ENCODE measurements around the gene MAGEF1. TPM values are rescaled to one million over a fixed set of nuclear protein-coding genes. Genes with fewer than 3 reads are reported as not detected.

MAGEF1 gene
- total RNA-seq, 2 donors from 2014 or later: 7.4 to 7.8 TPM

DNA sequence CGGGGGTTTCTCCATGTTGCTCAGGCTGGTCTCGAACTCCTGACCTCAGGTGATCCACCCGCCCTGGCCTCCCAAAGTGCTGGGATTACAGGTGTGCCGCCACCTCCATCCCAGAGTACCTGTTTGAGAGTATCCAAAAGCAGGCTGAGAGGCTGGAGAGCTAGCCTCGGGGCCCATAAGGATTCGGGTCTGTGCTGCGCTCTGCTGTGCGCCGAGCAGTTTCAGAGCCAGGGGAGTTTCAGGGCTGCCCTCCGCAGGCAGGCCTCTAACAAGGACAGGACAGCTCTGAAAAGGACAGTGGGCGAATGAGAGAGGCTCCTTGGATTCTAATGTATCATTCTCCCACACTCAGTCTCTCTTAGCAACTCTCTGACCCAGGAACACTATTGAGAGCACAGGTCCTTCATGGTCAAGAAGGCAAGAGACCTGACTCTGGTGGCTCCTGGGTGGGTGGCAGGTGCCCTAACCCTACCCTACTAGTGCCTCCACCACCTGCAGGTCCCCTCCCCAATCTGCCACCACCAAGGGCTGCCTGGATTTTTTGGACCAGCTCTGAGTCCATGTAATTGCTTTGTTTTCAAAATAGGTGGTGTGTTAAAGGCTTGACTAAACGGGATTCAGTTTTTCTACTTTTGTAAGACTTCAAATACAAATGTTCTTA is 27.8 kb downstream of the MAGEF1 start:
- Mint-ChIP-seq H3K4me1 (ENCODE audit: low read depth in 2 of 2) (peaks cover 0 to 6% of the 10 kb centered on the region in 2 donors), H3K9me3 (no peaks in the 10 kb centered on the region), H3K27me3 (peaks cover 0 to 5% of the 10 kb centered on the region in 2 donors), H3K27ac (no peak overlapping the region), H3K4me3 (no peak overlapping the region), H3K36me3 (no peaks in the 10 kb centered on the region)
- no peak for ATAC-seq
- DNase-seq (ENCODE audit: low spot score): no peak

DNA sequence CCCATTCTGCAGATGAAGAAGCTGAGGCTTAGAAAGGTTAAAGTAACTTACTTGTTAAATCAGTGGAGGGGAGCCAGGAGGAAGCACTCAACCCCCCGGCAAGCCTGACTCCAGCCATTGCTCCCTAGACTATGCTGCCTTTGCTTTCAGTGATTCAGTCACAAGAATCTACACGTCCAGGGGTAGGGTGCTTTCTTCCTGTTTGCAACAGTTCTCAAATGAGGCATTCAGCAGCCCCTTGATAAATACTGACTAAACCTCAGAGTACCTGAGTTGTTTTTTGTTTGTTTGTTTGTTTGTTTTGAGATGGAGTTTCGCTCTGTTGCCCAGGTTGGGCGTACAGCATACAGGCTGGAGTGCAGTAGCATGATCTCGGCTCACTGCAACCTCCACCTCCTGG is 28.6 kb downstream of the MAGEF1 start:
- H3K36me3 Mint-ChIP-seq: no peaks in the 10 kb centered on the region
- peaks cover 0 to 6% of the 10 kb centered on the region in 2 donors for H3K4me1 Mint-ChIP-seq (ENCODE audit: low read depth in 2 of 2)
- H3K27ac Mint-ChIP-seq: no peak overlapping the region
- H3K9me3 Mint-ChIP-seq: no peaks in the 10 kb centered on the region
- DNase-seq (ENCODE audit: low spot score): no peak
- no peak for ATAC-seq
- H3K4me3 Mint-ChIP-seq: no peak overlapping the region
- peaks cover 0 to 5% of the 10 kb centered on the region in 2 donors for H3K27me3 Mint-ChIP-seq

DNA sequence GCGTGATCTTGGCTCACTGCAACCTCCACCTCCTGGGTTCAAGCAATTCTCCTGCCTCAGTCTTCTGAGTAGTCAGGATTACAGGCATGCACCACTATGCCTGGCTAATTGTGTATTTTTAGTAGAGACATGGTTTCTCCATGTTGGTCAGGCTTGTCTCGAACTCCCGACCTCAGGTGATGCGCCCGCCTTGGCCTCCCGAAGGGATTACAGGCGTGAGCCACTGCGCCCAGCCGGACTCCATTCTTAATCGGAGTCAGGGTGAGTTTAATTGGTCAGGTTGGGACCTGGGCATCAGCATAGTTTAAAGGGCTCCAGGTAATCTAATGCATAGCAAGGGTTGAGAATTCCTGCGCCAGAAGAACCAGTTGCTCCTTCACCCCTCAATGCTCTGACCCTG is 29.2 kb downstream of the MAGEF1 start:
- Mint-ChIP-seq H3K4me1 (ENCODE audit: low read depth in 2 of 2) (peaks cover 0 to 3% of the 10 kb centered on the region in 2 donors), H3K4me3 (no peak overlapping the region), H3K27ac (no peak overlapping the region), H3K36me3 (no peaks in the 10 kb centered on the region), H3K27me3 (peaks cover 0 to 5% of the 10 kb centered on the region in 2 donors), H3K9me3 (no peaks in the 10 kb centered on the region)
- no peak for DNase-seq (ENCODE audit: low spot score)
- no peak for ATAC-seq

DNA sequence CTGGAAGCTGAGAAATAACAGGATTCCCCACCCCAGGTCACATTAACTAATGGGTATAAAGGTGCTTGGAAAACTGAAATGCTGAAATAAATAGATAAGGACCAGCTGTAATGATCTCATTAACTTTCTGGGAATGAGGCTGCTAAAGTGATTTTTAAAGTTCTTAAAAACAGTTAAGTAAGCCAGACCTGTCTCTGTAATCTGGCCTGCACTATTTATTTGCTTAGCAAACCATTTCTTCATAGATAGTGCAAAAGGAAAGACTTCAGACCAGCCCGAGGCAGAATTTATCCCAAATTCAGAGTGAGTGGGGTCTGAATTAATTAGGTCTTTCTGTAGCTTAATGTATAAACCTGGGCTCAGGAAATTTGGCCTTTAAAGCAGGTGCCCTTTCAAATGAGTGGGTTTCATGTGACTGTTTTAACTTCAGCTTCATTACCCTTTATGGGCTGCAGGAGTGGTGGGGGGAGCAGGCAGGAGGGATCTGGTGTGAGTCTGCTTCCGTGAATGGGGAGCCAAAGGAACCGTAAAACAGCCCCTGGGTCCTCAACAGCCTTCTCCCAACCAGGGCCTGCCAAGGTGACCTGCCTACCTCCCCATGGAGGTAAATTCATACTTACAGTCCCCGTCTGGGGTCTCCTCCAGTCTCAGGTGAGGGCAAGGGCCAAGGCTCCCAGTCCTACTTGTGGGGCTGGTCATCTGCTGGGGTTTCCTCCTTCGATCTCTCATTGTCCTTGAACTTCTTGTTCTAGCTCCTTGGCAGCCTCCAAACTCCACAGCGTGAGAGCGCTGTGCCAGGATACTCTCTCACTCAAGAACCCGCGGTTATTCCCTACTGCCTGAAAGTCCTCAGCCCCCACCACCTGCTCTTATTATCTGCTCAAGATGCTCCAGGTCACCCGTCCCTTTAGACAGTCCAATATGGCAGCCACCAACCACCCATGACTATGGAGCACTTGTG is 31.2 kb downstream of the MAGEF1 start:
- H3K36me3 Mint-ChIP-seq: no peaks in the 10 kb centered on the region
- no peak overlapping the region for H3K27ac Mint-ChIP-seq
- ATAC-seq (no peak), DNase-seq (ENCODE audit: low spot score) (no peak)
- H3K9me3 Mint-ChIP-seq: no peaks in the 10 kb centered on the region
- H3K4me3 Mint-ChIP-seq: no peak overlapping the region
- no peaks in the 10 kb centered on the region for H3K4me1 Mint-ChIP-seq (ENCODE audit: low read depth in 2 of 2)
- H3K27me3 Mint-ChIP-seq: peaks cover 7 to 8% of the 10 kb centered on the region in 2 donors

DNA sequence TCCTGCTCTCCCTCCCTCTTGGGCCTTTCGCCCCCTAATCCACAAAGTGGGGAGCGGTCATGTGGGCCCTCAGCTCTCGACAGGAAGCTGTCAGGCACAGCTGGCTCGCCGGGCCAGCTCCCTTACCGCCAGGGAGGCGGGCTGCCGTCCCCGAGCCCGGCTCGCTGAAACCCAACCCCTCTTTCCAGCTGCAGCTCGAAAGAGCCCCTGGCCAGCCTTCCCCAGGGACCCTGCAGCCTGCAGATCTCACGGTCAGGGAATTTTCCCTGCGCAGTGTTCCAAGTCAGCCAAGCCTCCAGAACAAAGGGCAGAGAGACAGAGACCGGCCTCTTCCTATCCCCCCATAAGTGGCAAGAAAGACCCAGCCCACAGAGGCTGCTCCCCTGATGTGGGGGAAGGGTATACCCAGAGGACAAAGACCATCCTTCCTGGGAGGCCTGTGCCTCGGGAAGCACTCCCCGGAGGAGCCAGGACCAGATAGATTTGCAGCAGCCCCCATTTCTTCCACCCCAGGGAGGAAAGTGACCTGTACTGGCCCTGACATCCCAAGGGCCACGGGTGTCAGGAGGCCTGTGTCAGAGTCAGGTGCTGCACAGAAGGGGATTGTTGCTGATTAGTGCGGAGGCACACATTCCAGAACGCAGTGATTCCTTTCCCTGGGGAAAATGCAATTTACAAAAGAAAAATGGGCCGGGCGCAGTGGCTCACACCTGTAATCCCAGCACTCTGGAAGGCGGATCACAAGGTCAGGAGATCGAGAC is 32.6 kb downstream of the MAGEF1 start:
- H3K27ac Mint-ChIP-seq: no peak overlapping the region
- peaks cover 7 to 10% of the 10 kb centered on the region in 2 donors for H3K27me3 Mint-ChIP-seq
- no peak overlapping the region for H3K4me3 Mint-ChIP-seq
- DNase-seq (ENCODE audit: low spot score) (no peak), ATAC-seq (no peak)
- no peaks in the 10 kb centered on the region for H3K9me3 Mint-ChIP-seq
- no peaks in the 10 kb centered on the region for H3K36me3 Mint-ChIP-seq
- no peaks in the 10 kb centered on the region for H3K4me1 Mint-ChIP-seq (ENCODE audit: low read depth in 2 of 2)

DNA sequence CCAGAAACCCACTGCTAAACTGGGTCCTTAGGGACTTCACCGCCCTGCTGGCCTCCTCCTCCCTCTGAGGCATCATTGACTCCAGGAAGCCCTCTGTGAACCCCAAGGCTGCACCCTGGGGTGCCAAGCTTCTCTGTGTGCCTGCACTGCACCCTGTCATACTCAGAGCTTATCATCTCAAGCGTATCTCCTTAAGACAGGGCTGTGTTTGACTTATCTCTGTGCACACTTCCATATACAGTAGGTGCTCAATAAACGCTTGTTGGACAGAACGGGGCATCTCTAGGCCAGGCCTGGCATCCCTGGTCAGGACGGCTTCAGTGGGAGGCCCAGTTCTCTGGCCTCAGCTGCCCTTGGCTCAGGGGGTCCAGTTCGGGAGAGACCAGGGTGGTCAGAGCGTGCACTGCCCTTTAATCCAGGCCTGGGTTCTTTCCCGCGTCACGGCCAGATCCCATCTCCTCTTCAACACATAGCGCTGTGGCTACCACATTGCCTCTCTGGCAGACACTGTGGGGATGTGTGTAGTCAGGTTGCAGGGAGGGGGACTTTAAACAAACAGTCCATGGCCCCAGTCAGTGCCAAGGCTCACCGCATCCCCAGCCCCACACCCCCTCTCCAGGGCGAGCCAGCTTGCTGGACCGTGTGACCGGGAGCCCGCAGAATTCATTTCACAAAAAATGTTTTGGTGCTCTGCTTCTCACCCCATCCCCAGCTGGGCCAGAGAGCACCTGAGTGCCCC is 33.4 kb downstream of the MAGEF1 start:
- no peaks in the 10 kb centered on the region for H3K4me1 Mint-ChIP-seq (ENCODE audit: low read depth in 2 of 2)
- no peak overlapping the region for H3K27ac Mint-ChIP-seq
- no peaks in the 10 kb centered on the region for H3K9me3 Mint-ChIP-seq
- H3K27me3 Mint-ChIP-seq: peaks cover 7 to 10% of the 10 kb centered on the region in 2 donors
- ATAC-seq: no peak
- DNase-seq (ENCODE audit: low spot score): no peak
- H3K4me3 Mint-ChIP-seq: no peak overlapping the region
- H3K36me3 Mint-ChIP-seq: no peaks in the 10 kb centered on the region

DNA sequence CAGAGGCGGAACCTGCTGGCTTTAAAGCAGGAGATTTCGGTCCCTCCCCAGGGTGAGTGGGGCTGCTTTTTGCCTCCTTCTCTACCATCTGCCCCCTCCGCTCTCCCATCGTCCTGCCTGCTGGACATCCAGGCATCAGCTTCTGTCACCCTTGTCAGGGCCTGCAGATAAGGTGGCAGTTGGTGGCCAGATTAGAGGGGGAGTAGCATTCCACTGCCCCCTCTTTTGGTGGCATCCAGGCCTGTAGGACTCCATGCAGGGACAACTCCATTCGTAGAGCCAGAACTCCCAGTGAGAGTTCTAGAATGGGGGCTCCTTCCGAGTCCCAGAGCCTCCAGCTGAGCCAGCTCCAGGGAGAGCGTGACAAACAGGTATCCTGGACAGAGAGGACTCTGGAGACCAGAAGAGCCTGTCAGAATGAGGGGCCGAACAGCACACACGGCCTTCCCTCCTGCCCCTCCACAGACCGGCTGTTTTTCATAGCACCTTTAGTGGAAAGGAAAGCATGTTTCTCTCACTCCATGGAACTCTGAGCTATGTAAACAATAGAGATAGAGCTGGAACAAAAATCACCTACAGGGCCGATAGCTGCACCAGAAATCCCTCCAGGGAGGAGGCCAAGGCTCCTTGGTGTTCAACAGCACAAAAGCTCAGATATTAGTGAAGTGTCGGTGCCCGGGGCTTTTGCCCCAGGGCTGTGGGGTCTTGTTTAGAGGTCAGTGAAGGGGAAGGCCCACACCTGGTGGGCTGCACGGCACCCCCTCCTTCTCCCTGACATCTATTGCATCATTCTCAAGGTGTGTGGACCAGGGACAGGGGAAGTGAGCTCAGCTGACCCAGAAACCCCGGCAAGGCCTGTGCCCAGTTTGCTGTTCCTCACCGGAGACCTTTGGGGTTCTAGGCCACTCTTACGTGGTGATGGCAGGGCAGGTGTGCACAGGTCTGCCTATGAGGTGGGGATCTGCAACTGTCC is 34.2 kb downstream of the MAGEF1 start:
- Mint-ChIP-seq H3K36me3 (no peaks in the 10 kb centered on the region), H3K27me3 (peaks cover 7 to 10% of the 10 kb centered on the region in 2 donors), H3K4me1 (ENCODE audit: low read depth in 2 of 2) (no peaks in the 10 kb centered on the region), H3K9me3 (no peaks in the 10 kb centered on the region), H3K4me3 (no peak overlapping the region), H3K27ac (no peak overlapping the region)
- no peak for DNase-seq (ENCODE audit: low spot score)
- ATAC-seq: no peak

DNA sequence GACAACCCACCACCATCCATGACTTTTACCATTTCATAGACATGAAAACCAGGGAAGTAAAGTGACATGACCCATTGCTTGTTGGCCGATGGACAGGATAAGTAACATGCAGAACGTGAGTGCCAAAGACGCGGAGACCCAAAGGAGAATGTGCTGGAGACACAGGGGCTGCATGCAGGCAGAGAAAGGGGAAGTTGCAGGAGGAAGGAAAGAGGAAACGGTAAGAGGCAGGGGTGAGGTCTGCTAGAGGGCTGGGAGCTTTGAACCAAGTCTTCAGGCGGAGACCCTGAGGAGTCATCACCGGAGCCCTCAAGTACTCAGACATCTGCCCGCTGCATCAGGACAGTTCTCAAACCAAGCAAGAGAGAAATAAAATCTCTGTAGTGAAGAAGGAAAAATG is 34.9 kb downstream of the MAGEF1 start:
- ATAC-seq (no peak), DNase-seq (ENCODE audit: low spot score) (no peak)
- peaks cover 7 to 10% of the 10 kb centered on the region in 2 donors for H3K27me3 Mint-ChIP-seq
- H3K27ac Mint-ChIP-seq: no peak overlapping the region
- H3K4me1 Mint-ChIP-seq (ENCODE audit: low read depth in 2 of 2): no peaks in the 10 kb centered on the region
- H3K9me3 Mint-ChIP-seq: no peaks in the 10 kb centered on the region
- no peak overlapping the region for H3K4me3 Mint-ChIP-seq
- no peaks in the 10 kb centered on the region for H3K36me3 Mint-ChIP-seq

DNA sequence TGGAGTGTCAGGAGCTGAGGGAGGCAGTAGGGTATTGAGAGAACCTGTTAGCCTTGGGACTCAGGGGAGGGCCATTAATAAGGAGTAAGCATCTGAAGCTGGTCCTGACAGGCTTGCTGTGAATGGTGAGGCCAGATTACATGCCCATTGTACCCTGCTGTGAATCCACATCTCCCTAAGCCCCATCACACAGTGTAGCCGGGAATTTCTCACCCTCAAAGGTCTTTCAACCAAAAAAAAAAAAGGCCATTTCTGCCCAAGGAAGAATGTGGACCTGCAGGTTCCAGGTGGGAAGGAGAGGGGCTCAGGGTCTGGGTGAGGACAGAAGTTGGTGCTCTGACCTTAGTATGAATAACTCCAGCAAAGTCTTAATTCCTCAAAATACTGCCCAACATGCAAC is 37.2 kb downstream of the MAGEF1 start:
- ATAC-seq: no peak
- H3K9me3 Mint-ChIP-seq: no peaks in the 10 kb centered on the region
- H3K4me3 Mint-ChIP-seq: no peak overlapping the region

DNA sequence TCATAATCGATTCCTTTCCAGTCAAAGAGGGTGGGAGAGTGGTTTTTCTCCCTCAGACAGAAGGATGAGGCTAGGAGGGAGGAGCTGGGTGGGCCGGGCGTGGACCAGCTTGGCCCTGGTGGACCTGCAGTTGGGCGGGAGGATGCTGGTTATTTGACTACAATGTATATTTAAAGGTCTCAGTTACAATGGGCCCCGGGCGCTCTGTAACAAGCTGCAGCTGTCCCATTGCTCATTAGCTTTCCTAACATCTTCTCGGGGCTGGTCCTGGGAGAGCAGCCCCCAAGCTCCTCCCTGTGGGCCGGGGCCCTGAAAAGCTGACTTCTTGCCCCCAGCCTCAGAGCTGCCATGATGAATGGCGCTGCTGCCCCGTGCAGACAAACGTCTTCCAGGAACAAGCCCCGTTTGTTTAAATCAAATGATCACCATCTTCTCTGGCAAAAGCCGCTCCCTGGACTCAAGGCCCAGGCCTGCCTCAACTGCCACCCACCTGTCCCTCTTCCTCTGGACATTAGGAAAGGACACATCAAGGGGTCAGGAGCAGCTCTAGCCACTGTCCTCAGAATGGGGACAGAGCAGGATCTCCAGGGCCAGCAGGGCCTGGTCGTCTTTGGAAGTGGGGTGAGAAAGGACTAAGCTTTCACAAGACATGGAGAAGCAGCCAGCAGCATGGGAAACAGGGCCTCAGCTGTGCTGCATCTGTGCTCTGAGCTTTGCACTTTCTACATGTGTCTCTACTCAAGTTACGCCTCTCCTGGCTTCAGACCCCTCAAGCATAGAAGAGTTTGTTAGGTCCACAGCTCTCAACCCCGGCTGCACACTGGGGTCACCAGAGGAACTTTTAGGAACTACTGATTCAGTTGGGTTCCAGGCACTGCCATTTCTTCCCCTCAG is 38.6 kb downstream of the MAGEF1 start:
- H3K4me1 Mint-ChIP-seq (ENCODE audit: low read depth in 2 of 2): no peaks in the 10 kb centered on the region
- no peak for ATAC-seq
- H3K9me3 Mint-ChIP-seq: no peaks in the 10 kb centered on the region
- H3K27ac Mint-ChIP-seq: no peak overlapping the region
- no peak overlapping the region for H3K4me3 Mint-ChIP-seq
- peaks cover 7 to 16% of the 10 kb centered on the region in 2 donors for H3K27me3 Mint-ChIP-seq
- H3K36me3 Mint-ChIP-seq: no peaks in the 10 kb centered on the region
- no peak for DNase-seq (ENCODE audit: low spot score)

More for the DNA sequence above, 37.2 kb downstream of the MAGEF1 start:
- DNase-seq (ENCODE audit: low spot score): no peak
- Mint-ChIP-seq H3K27ac (no peak overlapping the region), H3K36me3 (no peaks in the 10 kb centered on the region), H3K4me1 (ENCODE audit: low read depth in 2 of 2) (no peaks in the 10 kb centered on the region), H3K27me3 (peaks cover 7 to 16% of the 10 kb centered on the region in 2 donors)

DNA sequence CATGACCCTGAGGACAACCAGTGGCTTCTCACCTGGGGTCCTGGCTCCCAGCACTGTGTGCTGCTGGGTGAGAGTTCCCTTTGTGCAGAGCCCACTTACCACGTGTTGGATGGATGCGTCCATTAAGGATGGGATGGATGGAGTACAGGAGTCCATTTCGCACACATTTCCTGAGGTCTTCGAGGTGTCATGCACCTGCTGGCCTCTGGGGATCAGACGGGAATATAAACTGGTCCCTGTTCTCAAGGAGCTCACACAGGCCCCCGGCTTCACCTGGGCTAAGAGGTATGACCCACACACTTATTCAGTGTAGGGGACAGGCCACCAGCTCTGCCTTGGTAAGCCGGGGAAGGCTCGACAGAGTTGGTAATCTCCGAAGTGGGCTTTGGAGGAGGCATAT is 39.5 kb downstream of the MAGEF1 start:
- peaks cover 15 to 21% of the 10 kb centered on the region in 2 donors for H3K27me3 Mint-ChIP-seq
- no peaks in the 10 kb centered on the region for H3K4me1 Mint-ChIP-seq (ENCODE audit: low read depth in 2 of 2)
- H3K4me3 Mint-ChIP-seq: no peak overlapping the region
- no peaks in the 10 kb centered on the region for H3K9me3 Mint-ChIP-seq
- ATAC-seq: no peak
- no peak overlapping the region for H3K27ac Mint-ChIP-seq
- no peak for DNase-seq (ENCODE audit: low spot score)
- no peaks in the 10 kb centered on the region for H3K36me3 Mint-ChIP-seq

All from natural killer cell treated with Interleukin-12 subunit alpha and Interleukin-12 subunit beta and Interleukin-15 and Interleukin-18, amount 100 ng/mL, for 72 hours (primary cell).